Mesodermal cell (in vitro differentiated cells): ENCODE data around the gene KNL1.

Source experiments
- H3K27ac ChIP-seq: 2 replicates; pipeline ENCODE4 v1.7.0; 2013; ENCODE audit warnings: mild to moderate bottlenecking, low read depth, low read length, moderate library complexity; ENCODE audit not compliant: severe bottlenecking
- H3K36me3 ChIP-seq: 2 replicates; pipeline ENCODE4 v1.7.1; 2013; ENCODE audit warnings: mild to moderate bottlenecking, low read length, moderate library complexity; ENCODE audit not compliant: control insufficient read depth, insufficient read depth
- H3K4me1 ChIP-seq: one replicate; pipeline ENCODE4 v1.7.1; 2013; ENCODE audit warnings: mild to moderate bottlenecking, low read length; ENCODE audit not compliant: insufficient read depth, control insufficient read depth, poor library complexity, severe bottlenecking
- H3K4me3 ChIP-seq: 2 replicates; pipeline ENCODE4 v1.7.0; 2013; ENCODE audit warnings: low read length, control low read depth, mild to moderate bottlenecking; ENCODE audit not compliant: insufficient read depth, poor library complexity, severe bottlenecking; ENCODE audit errors: extremely low read depth
- H3K9me3 ChIP-seq: 2 replicates; pipeline ENCODE4 v1.7.1; 2013; ENCODE audit warnings: mild to moderate bottlenecking, low read length, moderate library complexity; ENCODE audit not compliant: control insufficient read depth
- WGBS, 2 experiments: methylation state at CpG; one replicate each; pipeline ENCODE4 v1.1.5; 2013; ENCODE audit warnings: missing lambda C conversion rate in 2 of 2; ENCODE audit not compliant: insufficient coverage in 2 of 2; 5-methylcytosine and 5-hydroxymethylcytosine counted together

Gene KNL1

DNA sequence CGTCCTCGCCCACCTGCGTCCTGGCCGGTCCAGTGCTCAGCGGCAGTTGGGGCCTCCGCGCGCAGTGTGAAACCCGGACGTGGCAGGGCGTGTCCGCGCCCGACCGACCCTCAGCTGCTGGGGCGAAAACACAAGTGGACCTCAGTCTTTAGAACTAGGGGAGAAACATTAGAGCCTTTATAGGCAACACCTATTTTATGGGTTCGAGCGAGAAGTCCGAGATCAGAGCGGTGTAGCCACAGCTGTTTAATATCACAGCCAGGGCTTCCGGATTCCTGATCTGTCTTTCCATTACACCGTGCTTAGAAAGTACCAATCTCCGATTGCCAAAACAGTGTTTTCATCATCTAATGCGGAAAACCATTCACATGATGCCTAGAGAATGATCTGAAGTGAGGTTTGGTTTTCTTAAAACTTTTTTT lies 101.4 kb downstream of the KNL1 start:
- Histone ChIP-seq H3K27ac (peak overlapping the region; percentile 98), H3K9me3 (no peaks in the 10 kb centered on the region), H3K4me3 (peak overlapping the region; percentile 79), H3K4me1 (no peaks in the 10 kb centered on the region), H3K36me3 (peaks cover 43% of the 10 kb centered on the region)
- 0% methylated on average over 15 to 19 of the region's 24 CpGs for WGBS, 2 experiments

DNA sequence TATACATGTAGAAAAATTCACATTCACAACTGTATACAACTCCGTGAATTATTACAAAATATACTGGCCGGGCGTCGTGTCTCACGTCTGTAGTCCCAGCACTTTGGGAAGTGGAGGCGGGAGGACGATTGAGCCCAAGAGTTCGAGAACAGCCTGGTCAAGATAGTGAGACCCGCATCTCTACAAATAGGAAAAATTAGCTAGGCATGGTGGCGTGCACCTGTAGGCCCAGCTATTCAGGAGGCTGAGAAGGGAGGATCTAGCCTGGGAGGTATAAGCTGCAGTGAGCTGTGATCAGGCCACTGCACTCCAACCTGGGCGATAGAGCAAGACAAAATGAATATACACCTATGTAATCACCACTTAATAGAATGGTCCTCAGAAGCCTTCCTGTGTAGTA lies 102.2 kb downstream of the KNL1 start:
- Histone ChIP-seq H3K9me3 (no peaks in the 10 kb centered on the region), H3K27ac (no peak overlapping the region), H3K36me3 (peaks cover 50% of the 10 kb centered on the region), H3K4me3 (peak overlapping the region; percentile 79), H3K4me1 (no peaks in the 10 kb centered on the region)
- WGBS, 2 experiments = 88 to 90% methylated on average over 10 of the region's 11 CpGs

DNA sequence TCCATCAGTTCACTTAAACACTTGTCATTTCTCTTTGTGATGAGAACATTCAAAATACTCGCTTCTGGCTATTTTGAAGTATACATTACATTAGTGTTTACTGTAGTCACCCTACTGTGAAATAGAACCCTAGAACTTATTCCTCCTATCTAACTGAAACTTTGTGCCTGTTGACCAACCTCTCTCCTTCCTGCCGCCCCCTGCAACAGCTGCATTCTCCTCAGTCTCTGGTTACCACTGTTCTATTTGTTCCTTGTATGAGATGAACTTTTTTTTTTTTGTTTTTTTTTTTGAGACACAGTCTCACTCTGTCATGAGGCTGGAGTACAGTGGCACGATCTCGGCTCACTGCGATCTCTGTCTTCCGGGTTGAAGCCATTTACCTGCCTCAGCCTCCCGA lies 103.9 kb downstream of the KNL1 start:
- Histone ChIP-seq H3K4me3 (no peak overlapping the region), H3K36me3 (peaks cover 56% of the 10 kb centered on the region), H3K9me3 (no peaks in the 10 kb centered on the region), H3K27ac (no peak overlapping the region), H3K4me1 (no peaks in the 10 kb centered on the region)
- WGBS, 2 experiments = 83 to 98% methylated on average over 4 to 5 of the region's 7 CpGs

DNA sequence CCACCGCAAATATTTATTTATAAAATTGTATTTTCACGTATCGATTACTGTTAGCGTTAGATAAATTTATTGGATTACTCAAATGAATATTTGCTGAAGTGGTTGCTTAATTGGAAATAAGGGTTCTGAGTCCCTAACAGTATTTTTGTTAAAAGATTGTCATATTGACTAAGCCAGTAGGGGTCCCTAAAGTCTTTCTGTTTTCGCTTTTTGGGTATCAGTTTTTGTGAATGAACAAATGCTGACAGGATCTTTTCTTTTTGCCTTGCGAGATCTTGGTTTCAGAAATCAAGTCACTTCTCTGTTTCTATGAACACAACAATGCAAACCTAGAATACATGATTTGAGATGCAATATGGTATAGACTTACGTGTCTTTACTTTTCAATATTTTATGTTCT lies 108.0 kb downstream of the KNL1 start:
- Histone ChIP-seq H3K27ac (no peak overlapping the region), H3K4me3 (no peak overlapping the region), H3K9me3 (no peaks in the 10 kb centered on the region), H3K36me3 (peaks cover 87% of the 10 kb centered on the region), H3K4me1 (no peaks in the 10 kb centered on the region)
- 95 to 100% methylated on average over 1 to 3 of the region's 7 CpGs for WGBS, 2 experiments

DNA sequence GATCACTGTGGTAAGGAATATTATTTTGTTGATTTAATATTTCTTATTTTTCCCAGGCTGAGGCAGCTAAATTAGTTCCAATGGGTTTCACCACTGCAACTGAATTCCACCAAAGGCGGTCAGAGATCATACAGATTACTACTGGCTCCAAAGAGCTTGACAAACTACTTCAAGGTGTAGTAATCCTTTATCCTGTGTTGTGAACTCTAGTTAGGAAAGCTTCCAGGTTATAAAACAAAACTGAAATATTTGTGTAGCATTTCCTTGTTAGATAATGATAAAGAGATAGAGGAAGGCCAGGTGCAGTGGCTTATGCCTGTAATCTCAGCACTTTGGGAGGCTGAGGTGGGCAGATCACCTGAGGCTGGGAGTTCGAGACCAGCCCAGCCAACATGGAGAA lies 112.1 kb downstream of the KNL1 start:
- H3K4me1 ChIP-seq = no peaks in the 10 kb centered on the region
- 100% methylated on average over 1 of the region's 2 CpGs for WGBS, 2 experiments
- H3K27ac ChIP-seq = no peak overlapping the region
- no peak overlapping the region for H3K4me3 ChIP-seq
- peaks cover 90% of the 10 kb centered on the region for H3K36me3 ChIP-seq
- no peaks in the 10 kb centered on the region for H3K9me3 ChIP-seq
